Pericardium fibroblast (primary cell): ENCODE measurements around the gene ARHGAP21. TPM values are rescaled to one million over a fixed set of nuclear protein-coding genes. Genes with fewer than 3 reads are reported as not detected.

Experiments
- total RNA-seq: library from RNA; depleted of rRNA; stranded (reverse); fragments of >200 nt; gene quantifications from 2 replicates; pipeline ENCODE4 v1.2.3, GENCODE V29; 2015

ARHGAP21 gene
- total RNA-seq = 56.6 and 83.2 TPM in 2 replicates

GRCh38 chr10:24723788-24724380 lies at the start of gene ARHGAP21:
ARHGAP21 (minus strand) TSS chr10:24723887; CDS start chr10:24721899, 1,988 bp downstream.

Other genes with a start within 250 kb of the ARHGAP21 start
- gene PRTFDC1, start 228.7 kb upstream of the ARHGAP21 start, total RNA-seq = 4.1 and 9.6 TPM in 2 replicates